Putamen (tissue), 1 donor: ENCODE data around the gene USP7.
"Not testable (repeated sequence)": the region's sequence is repeated elsewhere in the genome, so short reads cannot be mapped to it uniquely, and the experiment has no call there.

Experiments used
- DNase-seq: peaks from one replicate; pipeline ENCODE4 v3.0.0-alpha.2; 2016; ENCODE audit warnings: low spot score

Gene USP7

DNA sequence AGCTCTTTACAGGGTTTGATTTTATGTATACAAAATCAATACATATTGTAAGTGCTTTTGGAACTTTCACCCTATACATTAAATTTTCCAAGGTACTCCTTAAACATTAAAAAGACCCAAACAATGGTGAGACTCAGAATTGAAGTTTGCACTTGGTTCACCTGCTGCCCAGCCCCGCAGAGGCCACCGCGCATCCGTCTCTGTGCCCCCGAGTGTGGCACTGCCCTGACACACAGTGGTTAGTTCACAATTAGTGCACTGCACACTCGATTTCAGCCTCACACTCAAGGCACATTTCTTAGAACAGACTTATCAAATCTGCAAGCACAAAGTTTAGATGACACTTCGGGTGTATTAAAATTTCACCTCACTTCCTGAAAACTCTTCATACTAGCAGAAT is 38.3 kb downstream of the USP7 start:
- no peak for DNase-seq

DNA sequence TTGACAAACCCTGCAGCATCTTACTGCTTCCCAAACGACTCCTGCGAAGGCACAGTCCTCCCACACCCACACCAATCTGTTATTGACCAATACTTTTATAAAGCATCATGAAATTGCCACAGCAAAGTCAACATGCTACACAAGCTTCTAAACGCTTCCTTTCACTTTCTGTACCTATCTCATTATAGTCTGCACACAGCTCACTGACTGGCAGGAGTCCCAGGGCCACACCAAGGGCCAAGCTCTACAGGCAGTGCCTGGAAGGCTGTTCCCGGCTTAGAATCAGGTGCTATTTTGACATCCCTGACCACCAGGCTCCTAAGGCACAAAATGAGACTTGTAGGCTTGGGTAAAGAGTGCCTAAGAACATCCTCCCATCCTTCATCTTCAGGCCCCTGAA is 39.5 kb downstream of the USP7 start:
- no peak for DNase-seq

DNA sequence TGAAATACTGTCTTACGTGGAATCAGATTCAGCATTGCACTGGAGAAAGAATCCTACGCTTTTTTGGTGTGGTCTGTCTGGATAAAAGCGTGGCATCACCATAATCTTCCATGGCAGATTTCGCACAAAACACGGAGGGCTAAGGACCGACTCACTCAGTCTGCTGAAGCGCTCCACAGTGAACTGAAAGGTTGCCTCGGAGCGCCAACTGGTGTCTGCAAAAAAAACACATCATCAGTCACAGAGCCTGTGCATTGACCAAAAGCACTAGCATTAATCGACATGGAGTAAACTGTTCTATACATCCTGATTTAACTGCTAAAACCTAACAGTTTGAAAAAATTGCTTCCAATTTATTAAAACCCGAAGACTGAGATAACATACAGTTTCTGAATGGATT is 40.5 kb downstream of the USP7 start:
- peak; percentile 35 for DNase-seq

DNA sequence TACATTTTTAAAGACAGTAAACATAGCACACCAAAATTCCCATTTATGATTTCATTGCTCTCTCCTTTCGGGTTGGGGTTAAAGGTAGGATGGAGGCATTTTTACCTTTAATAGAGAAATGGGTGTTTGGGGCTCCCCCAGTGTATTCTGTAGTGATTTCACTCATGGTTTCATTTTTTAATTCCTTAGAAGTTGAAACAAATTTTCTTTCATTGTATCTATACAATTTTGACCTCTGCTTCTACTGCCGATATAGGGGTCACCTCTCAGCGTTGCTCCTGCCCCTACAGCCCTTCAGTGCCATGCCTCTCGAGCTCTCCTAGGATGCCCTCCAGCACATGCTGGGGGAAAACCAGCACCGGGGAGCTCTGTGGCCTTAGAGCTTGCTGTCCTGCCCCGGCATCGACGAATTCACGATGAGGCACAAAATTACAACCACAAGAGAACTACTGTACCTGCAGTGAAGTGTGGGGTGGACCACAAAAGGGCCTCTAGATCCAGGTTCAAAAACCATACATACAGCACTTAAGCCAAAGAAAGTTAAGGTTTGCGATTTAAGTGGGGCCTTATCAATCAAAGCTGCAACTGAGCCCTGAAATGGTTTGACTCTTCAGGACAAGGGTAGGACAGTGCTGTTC is 42.2 kb downstream of the USP7 start:
- DNase-seq: no peak

GRCh38 chr16:8920645-8921346 is 42.9 kb downstream of the USP7 start:
- DNase-seq: no peak

GRCh38 chr16:8919934-8920462 is 43.7 kb downstream of the USP7 start:
- DNase-seq: peak; percentile 36

DNA sequence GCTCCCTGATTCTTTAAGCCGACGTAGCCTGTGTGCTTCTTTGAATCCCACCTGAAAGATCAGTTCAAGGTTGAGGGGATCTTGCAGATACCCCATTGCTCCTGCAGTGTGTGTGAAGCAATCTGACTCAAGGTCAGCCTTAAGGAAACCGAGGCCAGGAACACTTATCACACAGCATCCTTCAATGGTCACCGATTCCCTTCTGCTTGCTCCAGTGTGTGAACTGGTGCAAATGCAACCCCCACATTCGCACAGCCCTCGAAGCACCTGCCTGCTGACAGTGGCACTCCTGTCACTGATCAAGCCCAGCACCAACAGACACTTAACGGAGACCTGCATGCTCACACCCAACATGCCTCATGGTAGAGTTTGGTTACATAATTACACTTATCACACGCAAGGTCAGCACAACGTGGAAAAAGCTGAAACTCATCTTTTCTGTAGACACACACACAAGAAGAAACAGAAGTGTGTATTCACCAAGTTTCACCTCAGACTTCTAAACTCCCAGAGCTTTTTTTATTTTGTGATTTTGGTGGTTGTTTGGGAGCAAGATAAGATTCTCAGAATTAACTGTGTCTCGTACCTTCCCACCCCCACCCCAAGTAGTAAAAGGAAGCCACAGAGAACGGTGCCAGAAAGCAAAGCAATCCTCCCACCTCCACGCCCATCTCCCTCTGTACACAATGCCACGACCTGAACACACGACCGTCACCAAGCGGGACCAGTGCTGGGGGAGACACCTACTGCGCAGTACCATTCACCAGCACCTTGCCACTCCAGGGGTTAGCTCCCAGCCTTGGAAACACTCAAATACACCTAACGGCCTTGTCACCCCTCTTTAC is 44.4 kb downstream of the USP7 start:
- DNase-seq: no peak

- DNase-seq: not testable (repeated sequence)
These were observed 46.4 kb downstream of the USP7 start for GRCh38 chr16:8917336-8917735.

GRCh38 chr16:8916541-8917225 is 47.0 kb downstream of the USP7 start:
- no peak for DNase-seq

GRCh38 chr16:8915722-8916301 is 47.9 kb downstream of the USP7 start:
- no peak for DNase-seq

DNA sequence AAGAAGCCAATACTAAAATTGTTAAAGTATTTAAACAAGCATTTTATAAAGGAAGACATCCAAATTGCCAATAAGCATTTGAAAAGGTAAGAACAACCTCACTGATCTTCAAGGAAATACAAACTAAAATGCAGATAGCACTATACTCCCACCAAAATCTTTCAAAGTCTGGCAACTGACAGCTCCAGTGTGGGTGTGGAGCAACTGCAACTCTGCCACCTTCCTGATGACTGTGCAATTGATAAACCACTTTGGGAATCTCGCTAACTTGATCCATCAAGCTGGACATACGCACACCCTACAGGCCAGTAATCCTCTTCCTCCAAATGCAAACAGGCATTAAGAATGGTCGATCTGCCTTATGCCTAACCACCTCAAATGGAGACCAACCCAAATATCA is 49.6 kb downstream of the USP7 start:
- DNase-seq: peak; percentile 42

DNA sequence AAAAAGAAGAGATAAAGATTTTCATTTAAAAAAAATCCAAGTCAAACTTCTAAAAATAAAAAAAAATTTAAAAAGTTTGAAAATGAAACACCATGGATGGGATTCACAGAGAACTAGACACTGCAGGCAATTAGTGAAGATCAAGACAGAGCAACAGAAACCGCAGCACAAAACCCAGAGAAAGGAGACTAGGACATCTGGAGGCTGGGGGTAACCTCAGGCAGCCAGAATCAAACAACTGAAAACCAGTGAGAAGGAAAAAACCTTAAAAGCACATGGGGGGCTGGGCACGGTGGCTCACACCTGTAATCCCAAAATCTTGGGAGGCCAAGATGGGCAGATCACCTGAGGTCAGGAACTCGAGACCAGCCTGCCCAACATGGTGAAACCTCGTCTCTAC is 50.9 kb downstream of the USP7 start:
- DNase-seq: no peak

DNA sequence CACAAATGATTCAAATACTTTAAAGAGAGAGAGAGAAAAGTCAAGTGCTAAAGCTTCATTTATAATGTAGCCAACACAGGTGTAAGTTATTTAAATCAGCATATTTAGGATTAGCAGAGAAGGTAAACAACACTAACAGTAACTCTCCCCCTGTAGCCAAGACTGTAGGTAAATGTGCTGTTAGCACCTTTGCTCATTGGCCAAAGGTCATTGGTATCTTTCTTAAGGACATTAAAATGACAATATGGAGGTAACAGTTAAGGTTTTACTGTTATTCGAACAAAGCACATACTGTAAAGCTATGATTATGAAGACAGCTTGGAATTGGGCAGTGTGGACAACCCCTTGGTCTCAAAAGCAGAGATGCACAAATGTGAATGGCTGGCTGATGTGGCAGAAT is 52.9 kb downstream of the USP7 start:
- DNase-seq: no peak

DNA sequence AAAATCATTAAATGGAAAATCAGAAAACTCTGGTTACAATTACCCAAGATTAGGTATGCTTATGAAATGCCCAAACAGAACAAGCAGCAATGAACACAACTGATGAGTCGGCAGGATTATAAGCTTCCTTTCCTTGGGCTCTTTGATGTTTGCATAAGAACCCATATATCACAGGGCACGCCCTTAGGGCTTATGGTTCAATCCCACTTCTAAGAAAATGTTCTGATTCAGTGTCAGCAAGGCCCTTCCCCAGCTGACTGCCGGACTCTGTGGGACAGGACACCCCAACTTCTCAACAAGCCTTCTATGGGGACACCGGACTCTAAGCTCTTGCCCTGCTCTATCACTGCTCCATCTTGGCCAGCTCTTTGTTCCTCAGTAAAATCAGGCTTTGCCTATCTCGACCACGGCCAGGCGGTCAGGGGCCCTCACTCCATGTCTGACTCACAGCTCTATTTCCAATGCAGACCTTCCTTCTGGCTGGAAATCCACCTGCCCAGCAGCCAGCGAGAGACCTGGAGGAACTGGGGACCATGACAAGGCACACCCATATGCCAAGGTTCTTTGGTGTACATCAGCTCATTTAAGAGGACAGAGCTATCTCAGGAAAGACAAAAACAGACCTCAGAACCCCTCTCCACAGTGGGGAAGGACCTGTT is 54.8 kb downstream of the USP7 start:
- DNase-seq: no peak

- no peak for DNase-seq
These were observed 56.6 kb downstream of the USP7 start for GRCh38 chr16:8907096-8907495.

DNA sequence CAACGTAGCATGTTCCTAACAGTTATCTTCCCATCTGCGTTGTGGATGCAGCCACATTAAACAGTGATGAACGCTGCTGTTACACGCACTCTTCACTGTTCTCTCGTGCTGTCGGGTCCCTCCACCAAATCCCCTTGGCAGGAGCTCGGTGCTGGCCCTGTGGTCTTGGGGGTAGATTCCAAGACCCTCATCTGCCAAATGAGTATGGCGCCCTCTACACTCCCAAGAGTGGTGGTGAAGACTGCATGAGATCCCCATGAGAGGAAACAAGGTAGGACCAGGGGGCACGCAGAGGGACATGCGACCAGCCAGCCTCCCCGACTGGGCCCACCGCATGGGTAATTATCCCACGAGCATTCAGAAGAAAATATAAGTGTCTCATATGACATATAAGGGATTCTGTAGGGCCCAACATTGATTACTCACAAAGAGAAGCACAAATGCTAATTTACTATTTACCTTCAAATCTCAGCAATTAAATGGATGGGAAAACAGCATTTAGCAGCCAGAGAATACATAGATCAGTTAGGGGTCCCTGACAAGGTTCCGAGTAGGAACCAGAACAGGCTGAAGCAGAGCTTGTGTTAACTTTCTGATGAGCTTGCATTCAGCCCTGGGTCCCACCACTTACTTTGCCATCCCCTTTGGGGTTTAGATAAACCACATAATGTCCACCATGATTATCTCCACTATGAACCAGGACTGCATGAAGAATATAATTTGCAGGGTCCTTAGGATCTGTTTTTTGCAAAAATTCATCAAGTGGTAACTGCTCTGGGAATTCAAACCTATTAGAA is 57.7 kb downstream of the USP7 start:
- no peak for DNase-seq

DNA sequence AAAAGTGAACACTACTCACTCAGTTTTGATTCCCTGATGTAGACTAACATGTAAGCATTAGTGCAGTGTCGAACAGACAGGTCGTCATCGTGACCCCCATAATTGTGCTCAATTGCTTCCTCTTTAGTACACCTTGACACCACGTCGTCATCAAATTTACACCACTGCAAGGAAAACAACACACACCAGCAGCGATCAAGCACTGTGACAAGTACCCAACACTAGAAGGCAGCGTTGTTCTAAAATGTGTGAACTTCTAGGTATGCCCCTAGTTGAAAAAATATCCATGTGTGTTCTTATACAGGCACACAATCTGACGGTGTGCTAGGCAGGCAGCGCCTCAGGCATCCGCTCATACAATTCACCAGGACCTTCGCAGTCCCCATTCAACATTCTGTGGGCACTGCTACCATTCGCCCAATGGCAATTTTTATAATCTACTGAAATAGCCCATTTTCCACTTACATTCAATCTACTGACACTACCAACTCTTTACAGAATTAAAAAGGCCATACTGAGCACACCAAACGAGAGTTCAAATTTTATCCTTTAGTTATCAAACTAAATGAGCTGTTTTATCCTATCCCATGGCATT is 58.4 kb downstream of the USP7 start:
- no peak for DNase-seq

GRCh38 chr16:8904018-8904430 is 59.7 kb downstream of the USP7 start:
- no peak for DNase-seq

- no peak for DNase-seq
These were observed 60.7 kb downstream of the USP7 start for GRCh38 chr16:8903004-8903403.

DNA sequence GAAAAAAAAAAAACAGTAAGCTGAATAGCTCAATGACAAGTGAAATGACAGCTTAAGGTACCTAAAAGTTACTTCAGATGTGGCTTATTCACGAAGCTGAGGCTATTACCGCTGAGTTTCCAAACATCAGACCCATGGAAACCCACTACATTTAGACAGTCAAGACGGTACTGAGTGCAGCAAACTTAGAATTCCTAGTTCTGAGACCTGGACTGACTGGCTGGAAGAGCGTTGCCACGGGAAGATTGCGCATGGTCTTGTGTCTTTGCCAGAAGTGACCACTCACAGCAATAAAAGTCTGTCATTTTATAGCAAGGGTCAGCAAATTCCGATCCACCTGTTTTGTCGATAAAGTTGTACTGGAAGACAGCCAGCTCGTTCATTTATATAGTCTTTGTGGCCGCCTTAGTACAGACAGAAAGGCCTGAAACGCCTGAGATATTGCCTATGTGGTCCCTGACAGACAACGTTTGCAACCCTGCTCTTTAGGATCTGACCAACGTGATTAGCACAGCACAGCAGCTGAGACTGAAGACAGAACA is 62.3 kb downstream of the USP7 start:
- DNase-seq: no peak
